Measurements from ENCODE around the gene PER3.

PER3 gene

GRCh38 chr1:7865978-7866377, 81.9 kb downstream of the PER3 start:
- TF ChIP-seq CTCF (IDR thresholded peaks at IDR 0.05; ENCODE audit: insufficient read depth, low read depth, low read length, missing control alignments), result no peak
- no peak overlapping the region for H3K4me3 ChIP-seq (ENCODE audit: low read length)
- DNase-seq (ENCODE audit: low read depth), result no peak

GRCh38 chr1:7868070-7868780, 84.1 kb downstream of the PER3 start:
- H3K4me3 ChIP-seq (ENCODE audit: low read length), result no peak overlapping the region
- DNase-seq (ENCODE audit: low read depth), result no peak
- TF ChIP-seq CTCF (IDR thresholded peaks at IDR 0.05; ENCODE audit: insufficient read depth, low read depth, low read length, missing control alignments), result no peak

- no peak overlapping the region for H3K4me3 ChIP-seq (ENCODE audit: low read length)
- no peak for DNase-seq (ENCODE audit: low read depth)
Measured at GRCh38 chr1:7869136-7869920, 85.2 kb downstream of the PER3 start.

GRCh38 chr1:7871136-7871535, 87.0 kb downstream of the PER3 start:
- H3K4me3 ChIP-seq (ENCODE audit: low read length), result no peak overlapping the region
- TF ChIP-seq CTCF (IDR thresholded peaks at IDR 0.05; ENCODE audit: insufficient read depth, low read depth, low read length, missing control alignments), result no peak
- DNase-seq (ENCODE audit: low read depth), result no peak

More at GRCh38 chr1:7869136-7869920, 85.2 kb downstream of the PER3 start:
- no peak for TF ChIP-seq CTCF (IDR thresholded peaks at IDR 0.05; ENCODE audit: insufficient read depth, low read depth, low read length, missing control alignments)

GRCh38 chr1:7873801-7874795, 90.0 kb downstream of the PER3 start:
- H3K4me3 ChIP-seq (ENCODE audit: low read length), result no peak overlapping the region
- TF ChIP-seq CTCF (IDR thresholded peaks at IDR 0.05; ENCODE audit: insufficient read depth, low read depth, low read length, missing control alignments), result no peak
- no peak for DNase-seq (ENCODE audit: low read depth)

- no peak for TF ChIP-seq CTCF (IDR thresholded peaks at IDR 0.05; ENCODE audit: insufficient read depth, low read depth, low read length, missing control alignments)
- no peak overlapping the region for H3K4me3 ChIP-seq (ENCODE audit: low read length)
- no peak for DNase-seq (ENCODE audit: low read depth)
Measured at GRCh38 chr1:7878027-7878426, 93.9 kb downstream of the PER3 start.
